GM19324 (cell line): ENCODE results near the gene TYMP.

Source experiments
- ATAC-seq: cut with Tn5 transposase; IDR thresholded peaks from one replicate; pipeline ENCODE4 v1.9.1; 2021; ENCODE audit warnings: mild to moderate bottlenecking, moderate library complexity; ENCODE audit not compliant: unreplicated experiment, low FRiP score

The TYMP gene

DNA sequence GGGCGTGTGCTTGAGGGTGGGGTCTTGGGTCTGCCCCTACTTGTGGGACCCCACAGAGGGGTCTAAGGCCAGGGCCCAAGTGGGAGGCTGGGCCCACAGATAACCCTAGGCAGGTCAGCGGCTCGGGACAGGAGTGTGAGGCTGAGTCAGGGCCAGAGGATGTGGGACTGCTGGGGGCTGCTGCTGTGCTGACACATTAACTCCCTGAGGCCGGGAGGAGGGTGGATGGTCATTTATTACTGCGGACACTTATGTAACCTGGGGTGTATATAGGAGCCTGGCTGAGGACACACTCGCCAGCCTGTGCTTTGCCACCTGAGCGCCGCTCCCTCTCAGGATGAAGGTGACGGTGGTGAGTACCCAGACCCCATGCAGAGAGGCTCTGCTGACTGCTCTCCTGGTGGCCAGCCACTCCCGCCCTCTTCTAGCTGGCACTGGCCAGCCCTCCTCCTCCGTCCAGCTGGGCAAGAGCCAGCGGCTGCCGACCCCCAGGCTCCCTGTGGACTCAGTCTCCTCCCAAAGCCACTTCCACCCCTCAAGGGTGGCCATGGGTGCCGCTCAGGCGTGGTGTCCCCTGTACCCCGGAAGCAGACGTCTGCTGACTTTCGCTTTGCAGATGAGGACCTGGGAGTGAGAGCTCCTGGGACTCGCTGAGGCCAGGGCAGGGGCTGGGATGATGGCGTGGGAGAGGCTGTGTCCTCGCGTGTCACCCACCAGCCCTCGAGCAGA, 43.1 kb downstream of the TYMP start, which contains the start of gene MIOX:
TSS of gene MIOX (plus strand) at position 299 of the 729 bp plus-strand sequence. CDS start at position 338, 39 bp downstream.
- no peak for ATAC-seq

DNA sequence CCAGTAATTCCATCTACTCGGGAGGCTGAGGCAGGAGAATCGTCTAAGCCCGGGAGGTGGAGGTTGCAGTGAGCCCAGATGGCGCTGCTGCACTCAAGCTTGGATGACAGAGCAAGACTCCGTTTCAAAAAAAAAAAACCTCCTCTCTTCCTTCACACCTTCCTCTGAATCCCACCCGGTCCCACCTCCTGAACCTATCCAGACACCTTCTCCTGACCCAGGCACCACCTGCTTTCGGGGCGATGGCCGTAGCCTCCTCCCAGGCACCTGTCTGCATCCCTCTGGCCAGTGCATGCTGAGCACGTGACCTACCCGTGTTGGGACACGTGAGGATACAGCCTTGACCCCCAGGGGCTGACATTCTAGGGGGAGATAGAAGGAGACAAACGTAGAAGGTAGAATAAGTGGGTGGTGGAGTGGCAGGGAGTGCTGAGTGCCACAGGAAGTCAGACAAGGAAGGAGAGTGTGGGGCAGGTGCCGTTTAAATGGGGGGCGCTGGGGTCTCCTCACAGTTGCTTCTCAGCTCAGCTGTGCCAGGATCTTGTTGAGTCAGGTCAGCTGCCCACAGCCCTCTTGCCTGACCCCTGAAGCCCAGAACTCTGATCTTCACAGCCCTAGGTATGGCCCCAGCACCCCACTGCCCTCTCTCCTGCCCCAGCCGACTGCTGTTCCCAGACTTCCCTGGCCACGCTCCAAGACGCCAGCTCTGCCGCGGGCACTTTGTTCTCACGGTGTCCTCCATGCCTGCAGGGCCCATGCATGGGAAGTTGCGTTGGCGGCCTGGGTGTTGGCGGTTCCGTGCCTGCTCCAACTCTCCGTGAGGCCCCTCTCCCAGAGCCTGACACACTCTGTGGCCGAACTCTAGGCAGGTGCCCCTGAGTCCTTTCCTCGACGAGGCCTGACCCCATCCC, 44.3 kb downstream of the TYMP start:
- no peak for ATAC-seq

DNA sequence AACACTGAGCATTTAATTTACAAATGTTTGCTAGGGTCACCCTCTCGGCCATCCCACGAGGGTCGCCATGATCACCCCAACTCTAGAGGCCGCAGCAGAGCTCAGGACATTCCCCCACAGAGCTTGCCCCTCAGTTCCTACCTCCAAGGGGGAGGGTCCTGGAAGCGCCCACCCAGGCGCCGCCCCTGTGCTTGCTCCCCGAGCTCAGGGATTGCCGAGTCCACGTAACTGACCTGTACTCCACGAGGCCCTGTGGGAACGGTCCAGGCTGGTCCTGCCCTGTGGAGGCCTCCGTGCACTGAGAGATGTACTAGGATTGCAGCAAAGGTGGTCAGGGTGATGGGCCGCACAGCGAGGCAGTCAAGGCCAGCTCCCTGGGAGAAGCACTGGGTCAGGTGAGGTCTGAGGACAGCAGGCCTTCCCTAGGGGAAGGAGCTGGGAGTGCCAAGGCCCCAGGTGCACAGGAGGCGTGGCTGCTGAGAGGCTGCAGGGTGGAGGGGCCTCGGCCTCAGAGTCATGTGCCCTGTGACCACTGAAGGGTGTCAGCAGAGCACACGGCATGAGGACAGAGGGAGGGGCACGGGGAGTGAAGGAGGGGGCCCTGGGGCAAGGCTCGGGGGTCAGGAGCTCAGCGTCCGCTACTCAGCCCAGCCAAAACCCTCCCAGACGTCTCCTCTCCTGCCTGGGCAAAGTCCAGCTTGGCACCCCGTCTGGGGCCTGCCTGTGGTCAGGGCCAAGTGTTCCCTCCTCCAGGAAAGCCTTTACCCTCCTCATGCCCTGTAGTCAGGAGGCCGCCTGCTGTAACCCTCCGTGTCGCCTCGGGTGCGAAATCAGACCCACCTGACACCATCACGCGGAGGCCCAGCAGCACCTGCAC, 45.6 kb downstream of the TYMP start:
- ATAC-seq = no peak

DNA sequence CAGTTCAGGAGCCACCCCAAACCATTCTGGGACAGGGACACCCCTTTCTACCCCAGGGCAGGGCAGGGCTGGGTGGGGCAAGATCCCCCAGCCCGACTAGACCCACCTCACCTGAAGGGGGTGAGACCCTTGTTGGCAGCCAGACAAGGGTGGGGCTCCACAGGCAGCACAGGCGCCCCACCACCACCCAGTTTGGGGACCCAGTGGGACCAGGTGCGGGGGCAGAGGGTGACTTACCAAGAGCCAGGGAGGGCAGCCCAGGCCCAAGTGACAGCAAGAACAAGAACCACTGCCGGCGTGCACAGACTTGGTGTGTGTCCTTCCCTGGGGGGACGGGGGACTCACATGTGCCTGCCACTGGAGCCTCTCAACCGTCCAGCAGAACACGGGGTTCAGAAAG, 46.3 kb downstream of the TYMP start:
- no peak for ATAC-seq

DNA sequence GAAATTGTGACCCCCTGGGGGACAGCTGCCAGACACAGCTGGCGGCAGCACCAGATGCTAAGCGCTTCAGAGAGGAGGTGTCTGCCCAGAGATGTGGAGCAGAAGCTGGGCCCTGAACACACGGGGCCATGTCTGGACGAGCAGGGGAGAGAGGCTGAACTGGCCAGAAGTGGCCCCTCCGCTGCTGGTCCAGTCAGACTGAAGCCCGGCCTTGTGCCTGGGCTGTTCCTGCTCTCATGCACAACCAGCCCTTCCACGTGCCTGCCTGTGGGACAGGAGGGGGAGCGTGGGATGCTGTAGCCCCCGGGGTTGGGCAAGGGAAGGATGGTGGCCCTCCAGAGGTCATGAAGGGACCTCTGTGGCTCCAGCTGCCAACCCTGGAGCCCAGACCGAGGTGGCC, 46.7 kb downstream of the TYMP start:
- no peak for ATAC-seq

DNA sequence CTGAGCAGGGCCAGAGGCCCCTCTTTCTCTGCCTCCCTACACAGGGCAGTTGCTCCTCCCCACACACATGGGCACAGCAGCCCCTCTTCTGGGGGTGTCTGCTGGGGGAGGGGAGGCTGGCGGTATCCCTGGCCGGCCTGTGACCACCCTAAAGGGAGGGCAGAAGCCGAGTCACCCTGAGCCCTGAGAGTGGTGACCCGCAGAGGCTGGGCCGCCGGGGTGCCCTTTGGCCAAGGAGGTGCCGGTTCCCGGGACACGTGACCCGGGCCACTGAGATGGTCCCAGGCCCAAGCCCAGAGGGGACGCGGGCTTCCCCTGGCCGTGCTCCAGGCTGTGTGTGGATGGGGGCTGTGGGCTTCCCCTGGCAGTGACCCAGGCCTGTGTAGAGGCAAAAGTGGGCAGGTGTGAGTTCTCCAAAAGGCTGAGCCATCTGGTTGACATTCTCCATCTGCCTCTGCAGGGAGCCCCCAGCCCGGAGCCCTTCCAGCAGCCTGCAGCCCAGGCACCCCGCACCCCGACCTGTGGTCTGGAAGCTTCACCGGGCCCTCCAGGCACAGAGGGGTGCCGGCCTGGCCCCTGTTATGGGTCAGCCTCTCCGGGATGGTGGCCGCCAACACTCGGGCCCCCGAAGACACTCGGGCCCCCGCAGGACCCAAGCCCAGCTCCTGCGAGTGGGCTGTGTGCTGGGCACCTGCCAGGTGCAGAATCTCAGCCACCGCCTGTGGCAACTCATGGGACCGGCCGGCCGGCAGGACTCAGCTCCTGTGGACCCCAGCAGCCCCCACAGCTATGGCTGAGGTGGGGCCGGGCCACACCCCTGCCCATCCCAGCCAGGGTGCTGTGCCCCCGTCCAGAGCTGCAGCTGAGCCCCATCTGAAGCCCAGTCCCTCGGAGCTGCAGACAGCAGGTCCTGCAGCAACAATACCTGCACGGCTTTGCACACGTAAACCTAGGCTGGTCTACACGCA, 47.4 kb downstream of the TYMP start:
- no peak for ATAC-seq

DNA sequence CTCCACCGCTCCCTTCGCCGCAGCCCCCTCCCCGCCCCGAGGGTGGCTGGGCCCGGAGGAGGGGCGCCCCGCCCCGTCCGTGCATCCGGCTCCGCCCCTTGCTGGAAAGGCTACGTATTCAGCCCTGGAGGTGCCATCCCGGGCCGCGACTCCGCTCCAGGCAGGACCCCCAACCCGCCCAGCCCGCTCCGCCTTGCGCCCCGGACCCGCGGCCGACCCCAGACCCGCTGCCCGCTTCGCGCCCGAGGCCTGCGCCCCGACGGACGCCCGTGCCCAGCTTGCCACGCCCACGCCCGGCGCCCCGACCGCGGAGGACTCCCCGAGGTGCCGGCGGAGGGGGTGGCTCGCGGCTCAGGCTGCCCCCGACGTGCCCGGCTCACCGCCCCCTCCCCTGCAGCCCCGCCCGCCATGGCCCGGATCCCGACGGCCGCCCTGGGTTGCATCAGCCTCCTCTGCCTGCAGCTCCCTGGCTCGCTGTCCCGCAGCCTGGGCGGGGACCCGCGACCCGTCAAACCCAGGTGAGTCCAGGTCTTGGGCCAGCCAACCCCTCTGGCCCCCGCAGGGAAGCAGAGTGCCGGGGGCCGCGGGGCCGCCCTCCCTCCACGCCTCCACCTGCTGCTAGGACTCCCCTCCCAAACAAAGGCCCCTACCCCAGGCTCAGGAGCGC, 48.2 kb downstream of the TYMP start, which contains the start of gene ADM2:
TSS of gene ADM2 (plus strand) at position 104 of the 667 bp plus-strand sequence. CDS start at position 409, 305 bp downstream.
- ATAC-seq = no peak

DNA sequence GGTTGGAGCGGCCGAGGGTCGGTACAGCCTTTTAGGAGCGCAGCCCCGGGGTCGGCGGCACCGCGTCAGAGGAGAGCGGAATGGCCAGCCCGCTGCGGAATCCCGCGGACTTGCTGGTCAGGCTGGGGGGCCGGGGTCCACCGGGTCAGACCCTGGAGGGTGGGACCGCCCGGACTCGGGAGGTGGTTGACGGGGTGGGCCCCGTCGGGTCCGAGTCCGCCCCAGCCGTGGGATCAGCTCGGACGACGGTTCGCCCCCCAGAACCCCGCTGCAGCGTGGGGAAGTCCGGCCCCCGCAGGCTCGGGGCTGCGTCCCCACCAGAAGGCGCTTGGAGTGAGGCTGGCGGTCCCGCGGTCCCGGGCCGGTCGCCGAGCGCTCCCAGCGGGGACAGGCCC, 48.8 kb downstream of the TYMP start:
- no peak for ATAC-seq

DNA sequence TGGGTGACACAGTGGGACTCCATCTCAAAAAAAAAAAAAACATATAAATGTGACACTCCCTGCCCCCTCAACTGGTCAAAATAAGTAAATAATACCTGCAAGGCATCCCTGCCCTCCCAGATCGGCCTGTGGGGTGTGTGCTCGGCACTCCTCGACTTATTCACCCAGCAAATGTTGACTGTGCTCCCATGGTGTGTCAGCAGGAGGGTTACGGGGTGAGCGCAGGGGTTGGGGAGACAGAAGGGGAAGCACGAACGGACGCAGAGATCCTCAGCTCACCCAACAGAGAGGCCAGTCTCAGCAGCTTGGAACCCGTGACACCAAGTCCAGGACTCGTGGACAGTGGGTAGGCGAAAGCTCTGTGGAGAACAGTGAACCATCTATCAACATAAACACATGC, 50.1 kb downstream of the TYMP start:
- ATAC-seq = no peak

DNA sequence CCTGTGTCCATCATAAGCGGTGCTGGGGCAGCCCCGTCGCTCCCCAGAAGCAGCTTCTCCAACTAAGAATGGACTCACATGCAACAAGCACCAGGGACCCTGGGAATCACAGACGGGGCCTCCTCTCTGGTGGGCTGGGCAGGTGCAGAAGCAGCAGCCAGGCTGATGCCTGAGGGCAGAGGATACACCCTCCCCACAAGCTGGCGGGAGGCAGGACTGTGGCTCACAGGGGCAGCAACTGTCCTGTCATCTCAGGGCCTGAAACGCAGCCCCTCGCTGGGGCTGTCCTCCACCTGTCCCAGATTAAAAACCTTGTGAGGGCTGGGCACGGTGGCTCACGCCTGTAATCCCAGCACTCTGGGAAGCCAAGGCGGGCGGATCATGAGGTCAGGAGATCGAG, 51.9 kb downstream of the TYMP start:
- no peak for ATAC-seq

DNA sequence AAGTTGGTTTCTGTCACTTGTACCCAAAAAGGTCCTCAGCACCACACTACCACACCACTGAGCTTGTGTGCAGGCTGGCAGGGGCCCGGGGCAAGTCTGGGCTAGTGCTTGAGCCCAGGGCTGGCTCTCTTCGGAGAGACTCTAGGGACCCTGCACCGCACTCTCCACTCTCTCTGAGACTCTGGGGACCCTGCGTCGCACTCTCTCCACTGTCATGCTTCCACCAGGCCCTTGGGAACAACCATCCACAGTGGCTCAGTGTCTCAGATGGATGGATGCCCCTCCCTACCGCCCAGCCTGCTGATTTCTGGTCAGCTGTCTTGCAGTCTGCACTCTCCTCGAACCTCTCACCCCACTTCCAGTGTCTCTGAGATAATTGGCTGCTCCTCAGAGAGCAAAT, 52.9 kb downstream of the TYMP start:
- no peak for ATAC-seq
